ENCODE measurements around the gene UBALD1. TPM values are rescaled to one million over a fixed set of nuclear protein-coding genes. Genes with fewer than 3 reads are reported as not detected.
A peak's percentile ranks its signal among the peaks of the same experiment; 100 is the strongest.
"Not testable (repeated sequence)": the region's sequence is repeated elsewhere in the genome, so short reads cannot be mapped to it uniquely, and the experiment has no call there.

Gene UBALD1
- total RNA-seq, 1 donor from 2014 or later, result 4.4 TPM

- no peak for DNase-seq (ENCODE audit: low read depth in 2 of 2)
Measured at GRCh38 chr16:4599037-4599436, 15.7 kb downstream of the UBALD1 start.

- no peak for DNase-seq (ENCODE audit: low read depth in 2 of 2)
Measured at GRCh38 chr16:4597174-4597573, 17.5 kb downstream of the UBALD1 start.

GRCh38 chr16:4594433-4595410 lies 20.0 kb downstream of the UBALD1 start:
- no peak for DNase-seq (ENCODE audit: low read depth in 2 of 2)

- DNase-seq (ENCODE audit: low read depth in 2 of 2), result no peak
Measured at GRCh38 chr16:4593086-4593485, 21.6 kb downstream of the UBALD1 start.

GRCh38 chr16:4591706-4592470 lies 22.8 kb downstream of the UBALD1 start:
- no peak for DNase-seq (ENCODE audit: low read depth in 2 of 2)

- DNase-seq (ENCODE audit: low read depth in 2 of 2), result no peak
Measured at GRCh38 chr16:4591191-4591590, 23.5 kb downstream of the UBALD1 start.

- DNase-seq (ENCODE audit: low read depth in 2 of 2), result no peak
Measured at GRCh38 chr16:4588961-4589360, 25.7 kb downstream of the UBALD1 start.

- no peak for DNase-seq (ENCODE audit: low read depth in 2 of 2)
Measured at GRCh38 chr16:4588386-4588785, 26.3 kb downstream of the UBALD1 start.

GRCh38 chr16:4586291-4586690 lies 28.4 kb downstream of the UBALD1 start:
- no peak for DNase-seq (ENCODE audit: low read depth in 2 of 2)

GRCh38 chr16:4583906-4584305 lies 30.8 kb downstream of the UBALD1 start:
- no peak for DNase-seq (ENCODE audit: low read depth in 2 of 2)

GRCh38 chr16:4580250-4580649 lies 34.4 kb downstream of the UBALD1 start:
- no peak for DNase-seq (ENCODE audit: low read depth in 2 of 2)

GRCh38 chr16:4578961-4579530 lies 35.6 kb downstream of the UBALD1 start:
- no peak for DNase-seq (ENCODE audit: low read depth in 2 of 2)

- DNase-seq (ENCODE audit: low read depth in 2 of 2), result no peak
Measured at GRCh38 chr16:4576008-4576407, 38.7 kb downstream of the UBALD1 start.

GRCh38 chr16:4574919-4575705 lies 39.6 kb downstream of the UBALD1 start:
- peak in 1 of 2 donors; percentile 24 for DNase-seq (ENCODE audit: low read depth in 2 of 2)

- DNase-seq (ENCODE audit: low read depth in 2 of 2), result not testable (repeated sequence)
Measured at GRCh38 chr16:4573926-4574325, 40.8 kb downstream of the UBALD1 start.

GRCh38 chr16:4572715-4573114 lies 42.0 kb downstream of the UBALD1 start:
- DNase-seq (ENCODE audit: low read depth in 2 of 2), result no peak

GRCh38 chr16:4570688-4571321 lies 43.9 kb downstream of the UBALD1 start:
- DNase-seq (ENCODE audit: low read depth in 2 of 2), result no peak

- DNase-seq (ENCODE audit: low read depth in 2 of 2), result no peak
Measured at GRCh38 chr16:4570086-4570485, 44.6 kb downstream of the UBALD1 start.

- no peak for DNase-seq (ENCODE audit: low read depth in 2 of 2)
Measured at GRCh38 chr16:4566144-4566543, 48.5 kb downstream of the UBALD1 start.

- no peak for DNase-seq (ENCODE audit: low read depth in 2 of 2)
Measured at GRCh38 chr16:4564661-4565267, 49.9 kb downstream of the UBALD1 start.
